ENCODE data around the gene SLC35F4.

DNA sequence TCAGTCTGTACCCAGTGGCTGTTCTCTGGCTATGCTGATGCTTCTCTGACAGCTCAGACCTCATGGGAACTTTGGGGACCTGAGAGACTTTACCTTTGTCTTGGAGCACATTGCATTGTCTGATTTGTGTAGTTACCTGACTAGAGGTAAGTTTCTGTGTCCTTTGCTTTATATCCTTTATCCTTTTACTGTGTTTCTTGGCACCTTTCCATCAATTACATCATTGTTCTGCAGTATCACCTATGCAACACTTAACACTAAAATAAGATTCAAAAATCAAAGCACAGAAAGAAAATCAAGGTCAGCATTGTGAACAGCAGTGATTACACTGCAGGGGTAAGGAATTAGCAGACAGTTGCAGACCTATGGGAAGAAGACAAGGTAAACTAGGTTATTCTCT lies 43.8 kb downstream of the SLC35F4 start:
- TF ChIP-seq, protein P1, sequence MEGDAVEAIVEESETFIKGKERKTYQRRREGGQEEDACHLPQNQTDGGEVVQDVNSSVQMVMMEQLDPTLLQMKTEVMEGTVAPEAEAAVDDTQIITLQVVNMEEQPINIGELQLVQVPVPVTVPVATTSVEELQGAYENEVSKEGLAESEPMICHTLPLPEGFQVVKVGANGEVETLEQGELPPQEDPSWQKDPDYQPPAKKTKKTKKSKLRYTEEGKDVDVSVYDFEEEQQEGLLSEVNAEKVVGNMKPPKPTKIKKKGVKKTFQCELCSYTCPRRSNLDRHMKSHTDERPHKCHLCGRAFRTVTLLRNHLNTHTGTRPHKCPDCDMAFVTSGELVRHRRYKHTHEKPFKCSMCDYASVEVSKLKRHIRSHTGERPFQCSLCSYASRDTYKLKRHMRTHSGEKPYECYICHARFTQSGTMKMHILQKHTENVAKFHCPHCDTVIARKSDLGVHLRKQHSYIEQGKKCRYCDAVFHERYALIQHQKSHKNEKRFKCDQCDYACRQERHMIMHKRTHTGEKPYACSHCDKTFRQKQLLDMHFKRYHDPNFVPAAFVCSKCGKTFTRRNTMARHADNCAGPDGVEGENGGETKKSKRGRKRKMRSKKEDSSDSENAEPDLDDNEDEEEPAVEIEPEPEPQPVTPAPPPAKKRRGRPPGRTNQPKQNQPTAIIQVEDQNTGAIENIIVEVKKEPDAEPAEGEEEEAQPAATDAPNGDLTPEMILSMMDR (IDR thresholded peaks at IDR 0.05; ENCODE audit: extremely low read depth in 1 of 2, insufficient read depth in 1 of 2, low read depth in 1 of 2, low read length in 2 of 2): no peak
- TF ChIP-seq EZH2 (IDR thresholded peaks at IDR 0.05; ENCODE audit: borderline replicate concordance, low read depth, low read length, severe bottlenecking) (no peak), POLR2A (IDR thresholded peaks at IDR 0.05; ENCODE audit: low read depth, low read length) (no peak), MYC (IDR thresholded peaks at IDR 0.05; ENCODE audit: low read depth, low read length) (no peak), JUN (IDR thresholded peaks at IDR 0.05; ENCODE audit: borderline replicate concordance, insufficient read depth, insufficient read length, low read depth) (no peak), POLR2AphosphoS5 (IDR thresholded peaks at IDR 0.05; ENCODE audit: insufficient read depth, low read depth, low read length) (no peak)

Data from endothelial cell of umbilical vein (primary cell).